HG03575 (cell line): ENCODE data around the gene NAALADL2.
"Not testable (repeated sequence)": the region's sequence is repeated elsewhere in the genome, so short reads cannot be mapped to it uniquely, and the experiment has no call there.

ENCODE experiments used
- ATAC-seq: cut with Tn5 transposase; IDR thresholded peaks from one replicate; pipeline ENCODE4 v1.9.1; 2021; ENCODE audit not compliant: unreplicated experiment, insufficient number of reproducible peaks, low FRiP score; ENCODE audit errors: extremely low read depth

The NAALADL2 gene

DNA sequence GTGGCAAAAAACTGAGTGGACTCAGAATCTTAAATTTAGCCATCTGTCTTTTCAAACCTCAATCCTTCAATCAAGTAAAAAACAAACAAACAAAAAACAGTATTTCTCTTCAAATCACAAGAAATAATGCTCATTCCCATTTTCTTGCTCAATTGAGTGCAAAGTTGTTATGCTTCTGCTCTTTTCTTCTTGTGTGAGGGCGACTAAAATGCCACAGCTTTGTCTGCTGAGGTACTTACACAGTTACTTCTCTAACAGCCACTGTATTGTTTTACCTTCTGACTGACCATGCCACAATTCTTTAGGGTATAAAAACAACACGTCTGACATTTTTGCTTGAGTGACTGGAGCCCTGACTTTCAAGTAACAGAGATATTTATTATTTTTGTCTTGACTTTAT, 617.4 kb downstream of the NAALADL2 start:
- ATAC-seq, result no peak

DNA sequence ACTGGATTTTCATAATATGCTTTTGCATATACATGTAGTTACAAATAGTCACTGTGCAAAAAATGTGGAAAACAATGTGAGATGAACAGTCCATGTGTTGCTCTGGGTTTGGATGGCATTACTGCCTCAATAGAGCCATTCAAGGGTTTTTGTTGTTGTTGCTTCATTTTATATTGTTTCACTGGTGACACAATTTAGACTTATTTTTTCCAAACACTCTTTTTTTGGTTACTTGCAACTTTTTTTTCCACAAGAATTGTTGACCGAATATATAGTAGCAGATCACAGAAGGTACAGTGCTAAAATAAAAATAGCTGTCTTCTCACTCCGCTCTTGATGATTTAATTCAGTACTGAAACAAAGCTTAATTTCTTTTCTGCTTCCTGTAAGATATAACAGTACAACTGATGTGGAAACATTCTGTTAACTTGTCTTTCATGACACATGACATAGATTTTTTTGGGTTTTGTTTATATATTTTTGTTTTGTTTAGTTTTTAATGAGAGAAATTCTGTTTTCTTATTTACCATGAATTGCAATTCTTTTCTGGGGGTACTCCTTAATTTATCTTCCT, 618.6 kb downstream of the NAALADL2 start:
- peak; percentile 90 for ATAC-seq

DNA sequence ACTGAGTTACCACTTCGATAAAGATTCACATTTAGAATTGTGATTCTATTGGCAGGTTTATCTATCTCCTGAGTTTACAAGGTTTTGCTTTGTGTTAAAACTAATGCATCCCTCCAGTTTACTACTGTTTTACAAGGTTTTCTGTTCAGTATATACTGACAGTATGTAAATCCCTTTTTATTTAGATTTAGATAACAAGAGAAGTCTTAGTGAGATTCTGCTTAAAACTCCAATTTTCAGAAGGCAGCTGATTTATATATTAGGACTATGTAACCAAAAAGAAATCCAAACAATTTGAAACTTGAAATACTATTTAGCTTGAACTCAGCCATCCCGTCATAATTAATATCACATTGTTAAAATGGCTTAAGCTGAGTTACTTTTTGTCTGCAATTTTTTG, 619.2 kb downstream of the NAALADL2 start:
- no peak for ATAC-seq

DNA sequence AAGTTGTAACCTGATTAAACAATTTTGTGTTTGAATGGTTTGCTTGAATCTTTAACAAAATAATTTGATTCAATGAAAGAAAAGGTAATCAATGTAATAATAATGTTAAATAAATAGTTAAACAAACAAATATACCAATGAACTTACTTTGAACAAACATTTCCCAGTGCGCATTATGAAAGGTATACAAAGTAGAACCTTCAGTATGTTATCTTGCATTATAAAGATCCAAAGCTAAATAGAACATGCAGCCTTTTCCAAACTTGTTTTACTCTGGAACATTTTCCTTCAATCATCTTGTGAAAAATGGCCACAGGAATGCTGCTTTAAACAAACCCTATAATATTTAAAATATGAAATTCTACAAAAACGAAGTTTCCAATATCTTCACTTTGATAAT, 620.0 kb downstream of the NAALADL2 start:
- no peak for ATAC-seq

DNA sequence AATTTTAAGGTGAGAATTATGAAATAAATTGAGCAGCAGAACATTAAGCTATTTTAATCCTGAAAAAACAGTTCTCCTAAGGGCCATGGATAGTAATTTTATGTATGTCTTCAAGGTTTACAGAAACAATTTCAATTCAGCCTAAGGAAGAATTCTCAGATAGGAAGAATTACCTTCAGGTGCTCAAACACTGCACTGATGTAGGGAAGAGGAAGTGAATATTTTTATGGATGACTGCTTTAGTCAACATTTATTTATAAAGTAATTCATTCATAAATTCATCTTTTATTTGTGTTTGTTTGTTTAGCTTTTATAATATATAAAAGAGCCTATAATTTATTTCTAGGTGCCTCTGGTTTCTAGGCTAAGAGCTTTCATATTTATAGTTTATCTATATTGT, 620.7 kb downstream of the NAALADL2 start:
- ATAC-seq, result no peak

DNA sequence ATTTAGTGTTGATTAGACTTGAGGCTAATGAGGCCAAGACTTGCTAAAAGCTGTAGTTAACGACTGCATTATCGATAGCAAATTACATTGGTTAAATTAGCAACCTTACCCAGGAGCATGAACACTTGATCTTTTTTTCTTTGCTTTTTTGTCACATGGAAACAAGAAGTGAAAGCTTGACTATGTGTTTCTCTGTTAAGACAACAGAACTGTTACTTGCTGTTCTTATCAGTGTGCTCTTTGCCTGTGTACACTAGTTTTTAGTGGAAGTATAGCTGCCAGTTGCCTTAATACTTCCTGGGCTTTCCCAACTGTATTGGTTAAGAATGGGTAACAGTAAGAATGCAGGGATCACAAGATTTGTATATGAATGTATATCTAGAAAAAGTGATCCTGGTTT, 625.5 kb downstream of the NAALADL2 start:
- ATAC-seq, result no peak

DNA sequence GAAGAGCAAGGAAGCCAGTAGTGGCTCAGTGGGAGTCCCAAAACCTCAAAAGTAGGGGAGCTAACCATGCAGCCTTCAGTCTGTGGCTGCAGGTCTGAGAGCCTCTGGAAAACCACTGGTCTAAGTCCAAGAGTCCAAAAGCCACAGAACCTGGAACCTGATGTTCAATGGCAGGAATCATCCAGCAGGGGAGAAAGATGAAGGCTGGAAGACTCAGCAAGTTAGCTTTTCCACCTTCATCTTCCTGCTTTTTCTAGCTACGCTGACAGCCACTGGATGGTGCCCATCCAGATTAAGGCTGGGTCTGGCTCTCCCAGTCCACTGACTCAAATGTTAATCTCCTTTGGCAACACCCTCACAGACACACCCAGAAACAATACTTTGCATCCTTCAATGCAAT, 626.3 kb downstream of the NAALADL2 start:
- no peak for ATAC-seq

DNA sequence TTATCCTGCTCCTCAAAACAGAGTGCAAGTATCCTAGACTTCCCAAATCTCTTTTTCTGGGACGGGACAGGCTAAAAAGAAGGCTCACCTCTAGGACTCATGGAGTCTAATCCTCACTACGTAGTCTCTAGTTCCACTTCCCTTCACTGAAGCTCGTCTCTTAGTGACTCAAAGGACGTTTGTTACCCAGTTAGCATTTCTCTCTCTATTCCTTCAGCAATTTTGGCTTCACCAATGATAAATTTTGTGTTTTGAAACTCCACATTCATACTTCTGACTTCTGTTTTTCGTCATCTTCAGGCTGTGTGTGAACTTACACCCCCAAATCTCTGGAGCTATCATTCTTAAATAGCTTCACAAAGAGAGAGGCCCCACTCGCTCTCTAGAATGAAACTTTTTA, 627.1 kb downstream of the NAALADL2 start:
- no peak for ATAC-seq

DNA sequence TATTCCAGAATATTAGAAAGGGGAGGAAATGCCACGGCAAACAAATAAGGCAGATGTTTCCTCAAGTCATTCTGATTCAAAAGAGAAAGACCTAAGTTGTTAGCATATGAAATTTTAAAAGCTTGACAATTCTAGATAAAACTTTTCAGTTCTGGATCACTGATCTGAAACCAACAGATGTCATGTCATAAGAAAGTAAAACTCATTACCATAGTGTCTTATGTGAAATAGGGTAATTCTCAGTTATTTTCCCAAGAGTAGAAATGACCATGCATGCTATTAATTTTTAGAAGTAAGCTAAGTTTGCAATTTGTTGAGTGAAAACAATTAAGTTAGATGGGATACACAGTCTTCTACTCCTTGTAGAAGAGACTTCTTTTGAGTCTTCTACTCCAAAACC, 630.3 kb downstream of the NAALADL2 start:
- ATAC-seq, result no peak

DNA sequence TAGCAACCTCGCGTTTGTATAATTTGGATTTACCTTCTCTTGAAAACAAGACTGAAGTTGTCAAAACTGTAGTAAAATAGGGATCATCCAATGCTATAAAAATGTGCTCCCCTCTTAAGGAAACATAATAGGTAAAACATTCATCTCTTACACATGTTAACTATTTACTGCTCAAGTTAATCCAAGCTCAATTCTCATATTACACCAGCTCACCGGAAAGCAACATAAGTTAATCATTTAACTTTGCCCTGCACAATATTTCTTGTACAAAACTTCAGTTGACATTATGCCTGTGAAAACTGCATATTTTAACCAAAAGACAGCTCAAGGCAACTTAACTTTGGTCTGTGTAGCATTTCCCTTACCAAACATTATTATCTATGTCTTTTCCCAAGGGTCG, 634.2 kb downstream of the NAALADL2 start:
- no peak for ATAC-seq

DNA sequence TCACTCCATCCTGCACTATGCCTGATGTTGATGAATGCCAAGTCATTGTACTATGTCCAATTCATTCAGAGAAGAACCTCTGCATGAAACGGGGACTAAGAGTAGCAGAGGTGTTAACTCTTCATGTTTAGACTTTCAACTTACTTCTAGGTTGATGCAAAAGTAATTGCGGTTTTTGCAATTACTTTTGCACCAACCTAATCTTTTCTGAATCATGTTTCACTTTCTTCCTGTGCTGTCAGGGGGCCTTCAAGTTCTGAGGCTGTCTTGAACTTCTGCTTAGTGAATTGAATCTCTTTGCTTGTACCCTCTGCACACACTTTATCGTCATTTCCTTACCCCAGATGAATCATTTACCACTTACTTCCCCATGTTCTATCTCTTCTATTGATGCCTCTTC, 636.2 kb downstream of the NAALADL2 start:
- ATAC-seq, result peak; percentile 89

DNA sequence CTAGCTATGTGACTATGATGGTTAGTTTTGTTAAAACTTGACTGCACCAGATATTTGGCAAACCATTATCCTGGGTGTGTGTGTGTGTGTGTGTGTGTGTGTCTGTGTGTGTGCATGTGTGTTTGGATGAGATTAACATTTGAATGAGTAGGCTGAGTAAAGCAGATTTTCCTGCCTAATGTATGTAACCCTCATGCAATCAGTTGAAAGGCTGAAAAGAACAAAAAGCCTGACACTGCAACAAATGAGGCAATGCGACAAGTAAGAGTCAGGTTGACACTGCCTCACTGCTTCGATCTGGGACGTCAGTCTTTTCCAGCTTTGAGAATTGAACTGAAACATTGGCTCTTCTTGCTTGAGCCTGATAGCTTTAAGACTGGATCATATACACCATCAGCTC, 643.0 kb downstream of the NAALADL2 start:
- no peak for ATAC-seq

DNA sequence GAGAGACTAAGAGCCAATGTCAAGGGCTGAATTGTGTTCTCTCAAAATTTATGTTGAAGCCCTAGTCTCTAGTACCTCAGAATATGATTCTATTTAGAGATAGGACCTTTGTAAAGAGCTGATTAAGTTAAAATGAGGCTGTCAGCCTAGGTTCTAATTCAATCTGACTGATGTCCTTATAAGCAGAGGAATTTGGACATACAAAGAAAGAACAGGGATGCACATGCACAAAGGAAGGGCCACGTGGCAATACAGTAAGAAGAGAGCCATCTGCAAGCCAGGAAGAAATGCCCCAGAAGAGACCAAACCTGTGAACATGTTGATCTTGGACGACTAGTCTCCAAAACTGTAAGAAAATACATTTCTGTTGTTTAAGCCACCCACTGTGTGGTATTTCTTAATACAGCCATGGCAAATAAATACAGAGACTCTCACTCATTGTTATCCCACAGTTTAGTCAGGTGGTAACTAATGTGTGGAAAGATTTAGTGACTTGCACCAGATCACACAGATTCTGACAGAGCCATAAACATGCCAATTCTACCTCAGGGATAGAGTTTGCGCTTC, 652.2 kb downstream of the NAALADL2 start:
- ATAC-seq, result no peak

DNA sequence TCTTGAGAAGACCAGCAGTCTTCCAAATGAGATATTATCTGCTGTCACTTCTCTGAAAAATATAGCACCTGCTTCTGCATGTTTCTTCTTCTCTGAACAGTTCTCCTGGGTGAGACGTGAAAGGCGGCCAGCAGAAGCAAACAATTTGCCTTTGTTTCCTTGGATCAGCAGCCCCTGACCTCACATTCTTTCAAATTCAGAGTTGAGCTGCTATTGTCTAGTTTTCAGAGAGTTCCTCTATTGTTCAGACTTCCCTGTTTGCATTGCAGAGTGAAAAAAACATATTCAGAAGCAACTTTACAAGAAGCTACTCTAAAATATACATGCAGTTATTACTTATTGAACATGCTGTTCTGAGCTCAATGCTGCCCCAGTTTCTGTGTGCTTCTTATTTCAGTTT, 653.6 kb downstream of the NAALADL2 start:
- no peak for ATAC-seq

DNA sequence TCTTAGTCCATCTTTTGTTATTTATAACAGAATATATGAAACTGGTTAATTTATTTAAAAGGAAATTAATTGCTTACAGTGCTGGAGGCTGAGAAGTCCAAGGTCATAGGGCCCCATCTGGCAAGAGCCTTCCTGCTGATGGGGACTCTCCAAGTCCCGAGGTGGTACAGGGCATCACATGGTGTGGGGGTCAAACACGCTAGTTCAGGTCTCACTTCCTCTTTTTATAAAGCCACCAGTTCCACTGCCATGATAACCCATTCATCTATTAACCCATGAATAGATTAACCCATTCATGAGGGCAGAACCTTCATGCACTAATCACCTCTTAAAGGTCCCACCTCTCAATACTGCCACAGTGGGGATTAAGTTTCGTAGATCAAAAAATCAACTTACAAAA, 659.3 kb downstream of the NAALADL2 start:
- peak; percentile 54 for ATAC-seq

DNA sequence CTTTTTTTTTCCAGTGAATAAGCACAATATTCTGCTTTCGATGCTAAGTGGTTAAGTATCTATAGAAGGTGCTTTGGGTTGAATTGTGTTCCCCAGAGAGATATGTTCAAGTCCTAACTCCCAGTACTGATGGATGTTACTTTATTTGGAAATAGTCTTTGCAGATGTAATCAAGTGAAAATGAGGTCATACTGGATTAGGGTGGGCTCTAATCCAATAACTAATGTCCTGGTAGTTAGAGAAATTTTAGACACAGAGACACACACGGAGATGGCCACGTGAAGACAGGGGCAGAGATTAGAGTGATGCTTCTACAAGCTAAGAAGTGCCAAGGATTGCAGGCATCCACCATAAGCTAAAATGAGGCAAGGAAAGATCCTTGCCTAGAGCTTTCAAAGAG, 662.3 kb downstream of the NAALADL2 start:
- ATAC-seq, result no peak

DNA sequence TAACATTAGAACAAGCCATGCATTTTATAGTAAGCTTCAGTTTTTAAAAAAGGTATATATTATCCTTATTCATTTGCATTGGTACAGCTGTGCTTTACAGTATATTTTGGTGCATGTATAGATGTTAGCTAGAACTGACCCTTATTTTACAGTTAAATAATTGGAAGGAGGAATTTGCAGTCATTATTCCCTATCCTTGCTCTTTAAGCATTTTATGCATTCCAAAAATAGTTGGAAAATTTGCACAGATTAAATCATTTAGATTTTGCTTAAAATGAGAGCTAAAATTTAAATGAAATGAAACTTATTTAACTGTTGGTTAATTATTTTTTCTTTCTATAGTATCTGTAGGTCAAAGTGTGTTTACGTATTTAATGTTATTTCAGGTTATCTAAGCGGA, 667.1 kb downstream of the NAALADL2 start:
- ATAC-seq, result no peak

DNA sequence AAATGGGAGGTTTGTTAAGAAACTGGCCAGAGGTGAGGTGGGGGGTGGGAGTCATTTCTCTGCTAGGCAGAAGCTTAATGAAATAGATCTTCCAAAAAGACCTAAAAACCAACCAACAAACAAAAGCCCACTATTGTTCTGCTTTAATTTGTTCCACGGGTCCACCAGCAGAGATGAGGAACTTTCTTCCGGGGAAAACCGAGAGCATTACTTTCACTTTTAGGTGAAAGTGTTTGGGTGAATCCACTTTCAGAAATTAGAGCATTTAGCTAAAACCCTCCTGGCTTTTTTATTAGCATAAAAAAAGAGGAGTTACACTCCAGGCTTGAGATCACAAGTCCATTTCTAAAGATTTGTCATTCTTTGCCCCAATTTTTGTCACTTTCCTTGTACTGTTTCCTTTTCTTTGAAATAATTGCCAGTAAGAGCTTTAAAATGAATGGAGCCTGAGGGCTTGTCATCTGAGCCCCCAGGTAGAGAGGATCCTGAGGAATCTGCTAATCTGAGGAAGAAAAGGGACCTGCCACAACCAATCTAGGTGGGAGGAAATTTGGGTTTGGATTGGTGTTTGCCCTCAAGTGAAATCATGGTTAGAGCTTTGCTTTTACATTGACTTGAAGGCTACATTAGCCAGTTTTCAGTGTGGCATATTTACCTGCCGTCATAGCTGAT, 667.6 kb downstream of the NAALADL2 start:
- no peak for ATAC-seq

DNA sequence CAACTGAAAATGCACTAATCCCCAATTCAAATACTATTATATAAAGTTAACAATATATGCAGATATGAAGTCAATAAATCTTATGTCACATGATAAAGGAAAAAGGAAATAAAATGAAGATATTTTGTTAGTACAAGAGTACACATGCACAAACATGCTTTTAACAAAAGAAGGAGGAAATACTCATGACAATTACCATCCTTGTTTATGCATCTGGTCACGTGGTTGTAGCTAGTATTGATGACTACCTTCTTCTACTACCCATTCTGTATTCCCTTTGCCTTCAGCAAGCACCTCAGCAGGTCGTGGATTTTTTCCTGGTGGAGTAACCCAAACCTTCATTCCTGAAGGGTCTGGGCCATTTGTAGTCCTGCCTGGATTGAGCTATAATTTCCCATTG, 669.6 kb downstream of the NAALADL2 start:
- not testable (repeated sequence) for ATAC-seq

DNA sequence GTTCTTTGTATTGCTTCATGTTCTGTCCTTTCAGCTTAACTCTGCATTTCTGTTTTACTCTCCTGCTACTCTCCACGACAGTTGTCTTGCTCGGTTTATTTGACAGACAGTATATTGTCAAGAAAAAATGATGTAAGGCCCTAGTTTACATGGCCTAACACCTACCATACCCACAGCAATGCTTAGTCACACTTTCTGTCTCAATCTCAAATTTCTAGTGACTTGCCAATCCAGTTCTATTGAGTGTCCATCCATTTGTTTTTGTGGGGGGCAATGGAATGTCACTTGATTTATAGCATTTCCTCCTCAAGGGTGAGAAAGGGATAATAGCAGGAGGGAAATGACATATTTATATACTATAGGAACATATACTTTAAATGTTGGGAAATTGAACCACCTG, 676.2 kb downstream of the NAALADL2 start:
- ATAC-seq, result no peak

DNA sequence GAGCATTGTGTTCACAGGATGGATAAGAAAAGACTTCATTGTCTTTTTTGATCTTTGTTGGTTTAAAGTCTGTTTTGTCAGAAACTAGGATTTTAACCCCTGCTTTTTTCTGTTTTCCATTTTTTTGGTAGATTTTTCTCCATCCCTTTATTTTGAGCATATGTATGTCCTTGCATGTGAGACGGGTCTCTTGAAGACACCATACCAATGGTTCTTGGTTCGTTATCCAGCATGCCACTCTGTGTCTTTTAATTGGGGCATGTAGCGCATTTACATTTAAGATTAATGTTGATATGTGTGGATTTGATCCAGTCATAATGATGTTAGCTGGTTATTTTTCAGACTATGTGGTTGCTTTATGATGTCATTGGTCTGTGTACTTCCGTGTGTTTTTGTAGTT, 687.0 kb downstream of the NAALADL2 start:
- ATAC-seq, result no peak
